Astrocyte of the spinal cord (primary cell): ENCODE results near the gene GTF3C5.
"Not testable (repeated sequence)": the region's sequence is repeated elsewhere in the genome, so short reads cannot be mapped to it uniquely, and the experiment has no call there.

ENCODE experiments used
- DNase-seq: peaks from one replicate; pipeline ENCODE4 v3.0.0; 2011; ENCODE audit warnings: low read depth, low spot score
- H3K4me3 ChIP-seq: 2 replicates; pipeline ENCODE4 v1.5.1; 2011; ENCODE audit warnings: low read depth, mild to moderate bottlenecking, low read length, moderate library complexity
- in situ Hi-C: cut with HindIII; loops from 2 replicates; pipeline ENCODE4 v1.10.0; 2017; ENCODE audit warnings: low sequenced_read_pairs
- TF ChIP-seq, protein P1 (sequence below): IDR thresholded peaks from 2 replicates; pipeline ENCODE4 v1.5.1; 2012; ENCODE audit warnings: low read depth, mild to moderate bottlenecking, low read length, inconsistent platforms

Gene GTF3C5

GRCh38 chr9:133090752-133091385 lies 60.1 kb downstream of the GTF3C5 start:
- no peak overlapping the region for H3K4me3 ChIP-seq
- TF ChIP-seq, protein P1, sequence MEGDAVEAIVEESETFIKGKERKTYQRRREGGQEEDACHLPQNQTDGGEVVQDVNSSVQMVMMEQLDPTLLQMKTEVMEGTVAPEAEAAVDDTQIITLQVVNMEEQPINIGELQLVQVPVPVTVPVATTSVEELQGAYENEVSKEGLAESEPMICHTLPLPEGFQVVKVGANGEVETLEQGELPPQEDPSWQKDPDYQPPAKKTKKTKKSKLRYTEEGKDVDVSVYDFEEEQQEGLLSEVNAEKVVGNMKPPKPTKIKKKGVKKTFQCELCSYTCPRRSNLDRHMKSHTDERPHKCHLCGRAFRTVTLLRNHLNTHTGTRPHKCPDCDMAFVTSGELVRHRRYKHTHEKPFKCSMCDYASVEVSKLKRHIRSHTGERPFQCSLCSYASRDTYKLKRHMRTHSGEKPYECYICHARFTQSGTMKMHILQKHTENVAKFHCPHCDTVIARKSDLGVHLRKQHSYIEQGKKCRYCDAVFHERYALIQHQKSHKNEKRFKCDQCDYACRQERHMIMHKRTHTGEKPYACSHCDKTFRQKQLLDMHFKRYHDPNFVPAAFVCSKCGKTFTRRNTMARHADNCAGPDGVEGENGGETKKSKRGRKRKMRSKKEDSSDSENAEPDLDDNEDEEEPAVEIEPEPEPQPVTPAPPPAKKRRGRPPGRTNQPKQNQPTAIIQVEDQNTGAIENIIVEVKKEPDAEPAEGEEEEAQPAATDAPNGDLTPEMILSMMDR = no peak
- DNase-seq = no peak
- in situ Hi-C loops = no loop called here

GRCh38 chr9:133094351-133094750 lies 63.6 kb downstream of the GTF3C5 start:
- in situ Hi-C loops, DNase-seq, H3K4me3 ChIP-seq: not testable (repeated sequence)

DNA sequence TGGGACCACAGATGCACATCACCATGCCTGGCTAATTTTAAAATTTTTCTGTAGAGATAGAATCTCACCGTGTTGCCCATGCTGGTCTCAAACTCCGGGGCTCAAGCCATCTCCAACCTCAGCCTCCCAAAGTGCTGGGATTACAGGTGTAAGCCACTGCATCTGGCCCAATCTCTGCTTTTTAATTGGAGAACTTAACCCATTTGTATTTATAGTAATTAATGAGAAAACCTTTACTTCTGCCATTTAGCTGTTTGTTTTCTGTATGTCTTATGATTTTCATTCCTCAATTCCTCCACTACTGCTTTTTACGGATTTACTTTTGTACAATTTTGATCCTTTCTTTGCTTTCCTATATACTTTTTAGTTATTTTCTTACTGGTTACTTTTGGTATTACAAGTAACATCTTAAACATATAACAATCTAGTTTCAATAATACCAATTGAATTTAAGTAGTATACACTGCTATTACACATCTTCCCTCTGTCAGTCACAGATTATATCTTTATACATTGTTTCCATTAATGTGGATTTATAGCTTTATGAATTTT lies 64.1 kb downstream of the GTF3C5 start:
- DNase-seq = no peak
- in situ Hi-C loops = no loop called here
- TF ChIP-seq, protein P1 = no peak
- H3K4me3 ChIP-seq = no peak overlapping the region

DNA sequence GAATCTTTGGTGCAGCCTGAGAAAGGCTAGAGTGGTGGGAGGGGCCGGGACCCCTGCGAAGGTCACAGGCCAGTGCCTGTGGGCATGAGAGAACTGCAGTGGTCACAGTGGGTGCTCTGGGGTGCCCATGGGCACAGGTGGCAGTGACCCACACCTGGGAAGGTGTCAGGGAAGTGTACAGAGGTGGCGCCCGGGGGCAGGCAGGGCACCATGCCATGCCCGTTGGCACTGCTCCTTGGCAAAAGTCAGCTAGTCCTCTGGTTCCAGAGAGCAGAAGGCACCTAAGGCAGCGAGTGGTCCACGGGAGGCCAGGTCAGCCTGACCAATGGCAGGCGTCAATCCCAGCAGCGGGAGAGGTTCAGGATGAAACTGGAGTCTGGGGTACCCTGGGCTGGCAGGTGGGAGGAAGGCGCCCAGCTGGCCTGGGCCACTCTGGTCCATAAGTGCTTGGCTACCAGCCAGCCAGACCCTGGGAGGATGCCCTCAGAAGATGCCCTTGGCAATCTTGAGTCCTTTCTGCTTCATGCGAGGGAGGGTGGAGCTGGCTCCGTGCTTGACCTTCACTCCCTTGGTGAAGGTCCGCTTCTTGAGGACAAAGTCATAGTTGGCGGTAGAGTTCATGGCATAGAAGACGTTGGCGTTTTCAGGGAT lies 67.4 kb downstream of the GTF3C5 start:
- no peak for DNase-seq
- TF ChIP-seq, protein P1 = no peak
- H3K4me3 ChIP-seq = no peak overlapping the region
- in situ Hi-C loops = no loop called here

GRCh38 chr9:133098871-133099270 lies 68.1 kb downstream of the GTF3C5 start:
- TF ChIP-seq, protein P1 = no peak
- in situ Hi-C loops = no loop called here
- DNase-seq = no peak

DNA sequence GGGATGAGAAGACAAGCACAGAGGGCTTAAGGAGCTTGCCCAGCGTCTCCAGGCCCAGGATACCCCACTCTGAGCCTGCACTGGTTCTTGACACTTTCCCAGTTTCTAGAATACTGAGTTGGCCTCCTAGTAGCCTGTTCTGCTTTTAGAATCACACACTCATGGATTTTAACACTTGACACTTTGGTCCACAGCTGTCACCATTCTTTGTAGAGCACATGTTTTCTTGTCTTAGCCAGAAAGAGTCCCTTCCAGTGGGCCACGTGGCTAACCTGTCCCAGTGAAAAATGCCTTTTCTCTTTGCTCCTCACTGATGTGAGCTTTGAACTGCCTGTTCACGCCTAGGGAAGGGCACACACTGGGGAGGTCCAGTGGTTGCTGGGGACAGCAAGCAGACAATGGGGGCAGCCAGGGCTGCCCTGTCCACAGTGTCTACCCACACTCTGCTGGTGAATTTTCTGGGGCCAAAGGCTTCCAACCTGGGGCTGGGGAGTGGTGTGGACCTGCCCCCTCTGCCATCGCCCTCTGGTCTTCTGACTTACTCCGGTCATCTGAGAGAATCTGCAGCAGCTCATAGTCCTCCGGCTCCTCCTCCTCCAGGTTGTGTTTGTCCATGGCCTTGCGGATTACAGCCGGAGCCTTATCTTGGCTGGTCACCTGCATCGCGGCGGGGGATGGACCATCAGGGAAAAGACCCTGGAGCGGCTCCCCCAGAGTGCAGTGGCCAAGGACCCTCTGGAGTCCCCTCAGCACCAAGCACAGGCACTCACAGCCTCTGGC lies 69.1 kb downstream of the GTF3C5 start:
- TF ChIP-seq, protein P1 = no peak
- DNase-seq = no peak
- H3K4me3 ChIP-seq = no peak overlapping the region
- in situ Hi-C loops = no loop called here

More at GRCh38 chr9:133098871-133099270, 68.1 kb downstream of the GTF3C5 start:
- no peak overlapping the region for H3K4me3 ChIP-seq
